Caco-2 (cell line): Measurements from ENCODE around the gene RAB9A. TPM values are rescaled to one million over a fixed set of nuclear protein-coding genes. Genes with fewer than 3 reads are reported as not detected.
A peak's percentile ranks its signal among the peaks of the same experiment; 100 is the strongest.

Source experiments
- BruUV-seq: library from RNA; stranded (reverse); fragments of 400-500 nt; replicated peaks from 2 replicates; lab custom pipeline; 2021; lab: Mats Ljungman, UMichigan
- CTCF ChIA-PET: fragments of 300-600 bp; sonication (Branson Sonifier 250); formaldehyde crosslinking; loops from one replicate; lab custom pipeline; 2022; ENCODE audit warnings: antibody characterized with exemption; lab: Charles Lee
- POLR2A ChIA-PET: fragments of 300-600 bp; sonication (Branson Sonifier 250); formaldehyde crosslinking; loops from one replicate; lab custom pipeline; 2022; ENCODE audit warnings: antibody characterized with exemption; lab: Charles Lee
- DNase-seq, 2 experiments: peaks; one replicate each; pipeline versions ENCODE4 v3.0.0 to v3.0.0-alpha.2; 2020 to 2022
- H3K27me3 ChIP-seq: replicated peaks from 2 replicates; pipeline ENCODE4 v1.6.0; 2011; ENCODE audit warnings: low read length; ENCODE audit not compliant: control insufficient read depth, insufficient read depth
- H3K36me3 ChIP-seq: 2 replicates; pipeline ENCODE4 v1.5.1; 2011; ENCODE audit warnings: low read length; ENCODE audit not compliant: control insufficient read depth, insufficient read depth
- H3K4me1 ChIP-seq: fragments of 250-450 bp; sonication (Bioruptor Pico); 2 replicates; pipeline ENCODE4 v1.5.1; 2020; ENCODE audit warnings: mild to moderate bottlenecking
- H3K4me3 ChIP-seq: 2 replicates; pipeline ENCODE4 v1.5.1; 2011; ENCODE audit warnings: low read depth, mild to moderate bottlenecking, control low read depth, low read length
- H3K9me3 ChIP-seq: fragments of 250-450 bp; sonication (Bioruptor Pico); 2 replicates; pipeline ENCODE4 v1.5.1; 2020; ENCODE audit warnings: mild to moderate bottlenecking, moderate library complexity
- H3K27ac Mint-ChIP-seq: one replicate; pipeline ENCODE4 v1.8.0; 2022; ENCODE audit warnings: mixed read lengths; ENCODE audit not compliant: unreplicated experiment
- H3K27me3 Mint-ChIP-seq: one replicate; pipeline ENCODE4 v1.8.0; 2022; ENCODE audit warnings: mixed read lengths; ENCODE audit not compliant: insufficient read depth, unreplicated experiment
- H3K36me3 Mint-ChIP-seq: one replicate; pipeline ENCODE4 v1.8.0; 2022; ENCODE audit warnings: mild to moderate bottlenecking, mixed read lengths; ENCODE audit not compliant: insufficient read depth, unreplicated experiment
- H3K4me1 Mint-ChIP-seq: one replicate; pipeline ENCODE4 v1.8.0; 2022; ENCODE audit warnings: low read depth, mixed read lengths; ENCODE audit not compliant: unreplicated experiment
- H3K4me3 Mint-ChIP-seq: one replicate; pipeline ENCODE4 v1.8.0; 2022; ENCODE audit warnings: mild to moderate bottlenecking, moderate library complexity, mixed read lengths; ENCODE audit not compliant: unreplicated experiment
- H3K9me3 Mint-ChIP-seq: one replicate; pipeline ENCODE4 v1.8.0; 2022; ENCODE audit warnings: mixed read lengths; ENCODE audit not compliant: unreplicated experiment
- CTCF ChIP-seq, 2 experiments: fragments of 200-600 bp in 1 of 2; IDR thresholded peaks; 1 replicate in 1 of 2; 2 replicates in 1 of 2; pipeline versions ENCODE4 v1.5.1 to v1.8.0; 2011 to 2022; ENCODE audit warnings: antibody characterized with exemption in 1 of 2, control low read depth in 1 of 2, inconsistent platforms in 1 of 2, low read depth in 1 of 2, low read length in 1 of 2, mild to moderate bottlenecking in 1 of 2, moderate library complexity in 1 of 2; ENCODE audit not compliant: insufficient read depth in 1 of 2, severe bottlenecking in 1 of 2, unreplicated experiment in 1 of 2
- intact Hi-C: fragments of 100-400 bp; cut with micrococcal nuclease; formaldehyde crosslinking; loops from one replicate; pipeline ENCODE4 v1.10.0; 2022; ENCODE audit not compliant: unreplicated experiment
- total RNA-seq: library from RNA; stranded (reverse); gene quantifications from 2 replicates; pipeline ENCODE4 v1.2.3, GENCODE V29; 2022

Gene RAB9A
- total RNA-seq, 1 experiment from 2014 or later: 22.9 TPM

DNA sequence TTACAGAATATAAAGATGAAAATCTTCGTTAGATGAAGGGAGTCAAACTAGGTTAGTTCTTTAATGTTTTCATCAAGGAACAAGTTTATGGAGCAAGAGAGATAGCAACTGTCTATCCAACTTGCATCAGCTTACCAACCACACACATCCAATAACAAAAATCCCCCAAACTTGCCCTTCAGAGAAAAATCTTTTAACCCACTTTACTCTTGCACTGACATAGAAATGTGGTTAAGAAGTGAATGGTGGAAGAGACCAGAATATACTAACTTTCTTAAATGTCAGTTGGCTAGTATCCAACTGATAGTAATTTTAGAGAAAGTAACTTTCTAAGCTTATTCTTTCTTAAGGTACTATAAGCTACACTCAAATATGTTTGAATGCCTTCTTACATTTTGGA is 1.7 kb upstream of the RAB9A start:
- ChIA-PET POLR2A (interaction anchor here (2.3 kb wide), 1 partner anchor 47 kb away, joined by 8 read pairs; the partner anchor contains the start of genes OFD1 and TRAPPC2), CTCF (no interaction called here)
- no peaks in the 10 kb centered on the region for H3K9me3 Mint-ChIP-seq
- H3K4me3 Mint-ChIP-seq: no peak overlapping the region
- peaks cover 6% of the 10 kb centered on the region for H3K4me1 Mint-ChIP-seq
- no peak overlapping the region for H3K27ac Mint-ChIP-seq
- H3K27me3 Mint-ChIP-seq: no peaks in the 10 kb centered on the region
- BruUV-seq: no TSS peak
- peaks cover 14% of the 10 kb centered on the region for H3K36me3 Mint-ChIP-seq
- Histone ChIP-seq H3K4me1 (no peaks in the 10 kb centered on the region), H3K36me3 (no peaks in the 10 kb centered on the region), H3K4me3 (no peak overlapping the region), H3K9me3 (no peaks in the 10 kb centered on the region), H3K27me3 (no peaks in the 10 kb centered on the region)
- intact Hi-C loops: no loop called here
- no peak for DNase-seq
- TF ChIP-seq CTCF (IDR thresholded peaks at IDR 0.05; ENCODE audit: insufficient read depth in 1 of 2, low read depth in 1 of 2, low read length in 1 of 2, severe bottlenecking in 1 of 2, unreplicated experiment in 1 of 2): no peak

DNA sequence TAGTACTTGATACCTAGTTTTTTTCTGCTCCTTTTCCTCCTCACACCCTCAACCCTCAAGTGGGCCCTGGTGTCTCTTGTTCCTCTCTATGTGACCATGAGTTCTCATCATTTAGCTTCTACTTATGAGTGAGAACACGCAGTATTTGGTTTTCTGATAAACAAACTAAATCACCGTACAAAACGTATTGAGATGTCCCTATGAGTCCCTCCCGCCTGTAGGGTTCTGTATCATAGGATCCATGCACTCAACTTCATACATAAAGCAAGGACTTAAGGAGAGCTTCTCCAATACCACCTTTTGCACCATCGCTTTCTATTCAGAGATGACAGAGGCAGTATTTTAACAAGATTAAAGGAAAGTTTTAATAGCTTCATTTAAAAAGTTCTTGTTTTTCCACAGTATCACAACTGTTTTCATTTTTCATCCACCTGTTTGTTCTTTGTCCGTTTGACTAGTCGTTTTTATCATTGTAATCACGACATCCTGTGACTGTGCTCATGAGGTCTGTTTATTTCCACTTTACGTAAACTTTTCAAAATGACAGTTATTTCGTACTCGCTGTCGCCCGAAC is 457 bp upstream of the RAB9A start:
- Mint-ChIP-seq H3K4me3 (peak overlapping the region; percentile 84), H3K27me3 (no peaks in the 10 kb centered on the region), H3K27ac (peak overlapping the region; percentile 86), H3K36me3 (peaks cover 23% of the 10 kb centered on the region), H3K9me3 (no peaks in the 10 kb centered on the region), H3K4me1 (peaks cover 17% of the 10 kb centered on the region)
- BruUV-seq: TSS peak; percentile 92
- ChIA-PET CTCF (no interaction called here), POLR2A (interaction anchor here (1.2 to 2.3 kb wide), 3 partner anchors 19 to 46 kb away, joined by 4 to 8 read pairs (median 5); partner anchors contain the start of genes OFD1, TCEANC and TRAPPC2)
- no peak for DNase-seq
- TF ChIP-seq CTCF (IDR thresholded peaks at IDR 0.05; ENCODE audit: insufficient read depth in 1 of 2, low read depth in 1 of 2, low read length in 1 of 2, severe bottlenecking in 1 of 2, unreplicated experiment in 1 of 2): no peak
- intact Hi-C loops: loop anchor here (1.0 kb wide), 1 partner anchor 19 kb away; no protein-coding TSS in a partner anchor
- Histone ChIP-seq H3K36me3 (no peaks in the 10 kb centered on the region), H3K27me3 (no peaks in the 10 kb centered on the region), H3K4me3 (peak overlapping the region; percentile 76), H3K4me1 (no peaks in the 10 kb centered on the region; the same call in 1 of the 2 replicates), H3K9me3 (no peaks in the 10 kb centered on the region)

DNA sequence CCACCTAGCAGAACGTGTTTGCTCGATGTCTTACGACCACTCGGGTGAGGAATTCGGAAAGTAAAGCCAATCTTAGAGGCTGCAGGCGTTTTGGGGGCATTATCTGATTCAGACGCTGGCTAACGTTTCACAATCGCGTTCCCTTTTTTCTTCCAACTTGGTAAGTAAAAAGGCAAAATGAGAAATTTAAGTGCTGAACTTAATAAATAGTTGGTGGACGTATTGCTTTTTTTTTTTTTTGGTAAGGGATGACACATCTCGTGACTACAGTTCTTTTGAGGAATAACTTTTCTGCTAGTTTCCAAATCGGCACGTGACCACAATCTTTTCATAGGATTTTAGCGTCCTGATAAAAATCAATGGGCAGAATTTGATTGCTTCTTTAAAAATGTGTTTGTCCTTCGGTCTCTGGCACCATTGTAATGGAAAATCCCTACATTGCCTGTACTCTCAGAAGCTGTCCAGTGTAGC is 848 bp downstream of the RAB9A start:
- POLR2A ChIA-PET: interaction anchor here (1.2 to 2.3 kb wide), 3 partner anchors 20 to 45 kb away, joined by 4 to 8 read pairs (median 5); partner anchors contain the start of genes OFD1, TCEANC and TRAPPC2
- H3K27ac Mint-ChIP-seq: peak overlapping the region; percentile 86
- no peaks in the 10 kb centered on the region for H3K9me3 Mint-ChIP-seq
- intact Hi-C loops: loop anchor here (1.0 kb wide), 1 partner anchor 31 kb away; no protein-coding TSS in a partner anchor
- CTCF ChIA-PET: no interaction called here
- DNase-seq: no peak
- no peak for TF ChIP-seq CTCF (IDR thresholded peaks at IDR 0.05; ENCODE audit: insufficient read depth in 1 of 2, low read depth in 1 of 2, low read length in 1 of 2, severe bottlenecking in 1 of 2, unreplicated experiment in 1 of 2)
- peaks cover 23% of the 10 kb centered on the region for H3K36me3 Mint-ChIP-seq
- H3K4me1 Mint-ChIP-seq: peaks cover 20% of the 10 kb centered on the region
- Histone ChIP-seq H3K4me1 (no peaks in the 10 kb centered on the region; the same call in 1 of the 2 replicates), H3K36me3 (no peaks in the 10 kb centered on the region), H3K4me3 (peak overlapping the region; percentile 76), H3K9me3 (no peaks in the 10 kb centered on the region), H3K27me3 (no peaks in the 10 kb centered on the region)
- BruUV-seq: TSS peak; percentile 58
- peak overlapping the region; percentile 84 for H3K4me3 Mint-ChIP-seq
- H3K27me3 Mint-ChIP-seq: no peaks in the 10 kb centered on the region
